Measurements from ENCODE around the gene GOLGB1.
"Not testable (repeated sequence)": the region's sequence is repeated elsewhere in the genome, so short reads cannot be mapped to it uniquely, and the experiment has no call there.

GOLGB1 gene

DNA sequence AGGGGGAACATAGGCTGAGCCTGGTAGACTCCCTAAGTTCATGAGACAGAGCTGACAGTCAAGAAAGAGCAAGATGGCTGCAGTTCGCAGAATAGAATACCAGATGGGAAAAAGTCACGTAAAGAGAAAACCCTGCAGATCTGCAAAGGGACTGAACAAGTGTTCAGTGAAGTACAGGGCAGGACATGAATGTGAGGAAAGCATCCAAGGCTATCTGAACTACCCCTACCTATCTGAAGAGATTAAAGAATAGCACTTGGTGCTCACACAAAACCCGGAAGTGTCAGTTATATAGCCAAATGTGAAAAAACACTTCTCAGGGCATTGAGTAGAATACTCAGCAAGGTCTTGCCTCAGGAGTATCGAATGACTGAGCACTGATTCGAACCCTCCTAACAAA, 44.0 kb downstream of the GOLGB1 start:
- no peak overlapping the region for H3K4me3 ChIP-seq (ENCODE audit: low read length)
- no peak for DNase-seq (ENCODE audit: low read depth)
- TF ChIP-seq CTCF (conservative IDR thresholded peaks at IDR 0.05; ENCODE audit: low read length), result no peak

DNA sequence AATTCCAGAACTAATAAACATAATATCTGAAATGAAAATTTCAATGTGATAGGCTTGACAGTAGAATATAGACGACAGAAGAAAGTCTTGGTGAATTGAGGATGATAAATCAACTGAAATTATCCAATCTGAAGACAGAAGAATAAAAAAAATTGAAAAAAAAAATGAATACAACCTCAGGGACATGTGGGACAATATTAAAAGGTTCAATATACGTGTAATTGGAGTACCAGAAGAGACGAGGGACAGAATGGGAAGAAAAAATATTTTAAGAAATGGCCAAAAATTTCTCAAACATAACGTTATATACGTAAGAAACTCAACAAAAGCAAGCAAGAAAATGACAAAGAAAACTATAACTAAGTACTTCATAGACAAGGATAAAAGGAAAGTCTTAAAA, 45.6 kb downstream of the GOLGB1 start:
- DNase-seq (ENCODE audit: low read depth), result no peak
- no peak for TF ChIP-seq CTCF (conservative IDR thresholded peaks at IDR 0.05; ENCODE audit: low read length)

GRCh38 chr3:121698901-121699300, 50.6 kb downstream of the GOLGB1 start:
- no peak for TF ChIP-seq CTCF (conservative IDR thresholded peaks at IDR 0.05; ENCODE audit: low read length)
- no peak for DNase-seq (ENCODE audit: low read depth)
- no peak overlapping the region for H3K4me3 ChIP-seq (ENCODE audit: low read length)

More for the DNA sequence above, 45.6 kb downstream of the GOLGB1 start:
- no peak overlapping the region for H3K4me3 ChIP-seq (ENCODE audit: low read length)

DNA sequence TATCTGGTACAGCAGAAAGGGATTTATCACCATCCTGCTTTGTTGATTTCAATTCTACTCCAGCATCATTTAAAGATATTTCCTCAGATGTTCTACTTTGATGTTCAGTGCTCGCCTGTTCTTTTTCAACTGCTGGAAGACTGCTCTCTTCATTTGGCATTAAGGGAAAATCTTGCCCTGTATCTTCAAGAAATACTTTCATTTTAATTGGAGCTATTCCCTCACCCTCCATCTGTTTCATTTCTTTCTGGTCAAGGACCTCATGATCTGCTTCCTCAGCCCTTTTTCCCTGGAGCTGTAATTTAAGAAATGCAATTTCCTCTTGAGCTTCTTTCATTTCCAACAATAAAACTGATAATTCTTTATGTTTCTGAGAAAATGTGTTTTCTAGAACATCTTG, 51.1 kb downstream of the GOLGB1 start:
- no peak overlapping the region for H3K4me3 ChIP-seq (ENCODE audit: low read length)
- no peak for DNase-seq (ENCODE audit: low read depth)
- TF ChIP-seq CTCF (conservative IDR thresholded peaks at IDR 0.05; ENCODE audit: low read length), result no peak

- no peak for DNase-seq (ENCODE audit: low read depth)
- H3K4me3 ChIP-seq (ENCODE audit: low read length), result no peak overlapping the region
- TF ChIP-seq CTCF (conservative IDR thresholded peaks at IDR 0.05; ENCODE audit: low read length), result no peak
These were observed 53.4 kb downstream of the GOLGB1 start for GRCh38 chr3:121696186-121696585.

DNA sequence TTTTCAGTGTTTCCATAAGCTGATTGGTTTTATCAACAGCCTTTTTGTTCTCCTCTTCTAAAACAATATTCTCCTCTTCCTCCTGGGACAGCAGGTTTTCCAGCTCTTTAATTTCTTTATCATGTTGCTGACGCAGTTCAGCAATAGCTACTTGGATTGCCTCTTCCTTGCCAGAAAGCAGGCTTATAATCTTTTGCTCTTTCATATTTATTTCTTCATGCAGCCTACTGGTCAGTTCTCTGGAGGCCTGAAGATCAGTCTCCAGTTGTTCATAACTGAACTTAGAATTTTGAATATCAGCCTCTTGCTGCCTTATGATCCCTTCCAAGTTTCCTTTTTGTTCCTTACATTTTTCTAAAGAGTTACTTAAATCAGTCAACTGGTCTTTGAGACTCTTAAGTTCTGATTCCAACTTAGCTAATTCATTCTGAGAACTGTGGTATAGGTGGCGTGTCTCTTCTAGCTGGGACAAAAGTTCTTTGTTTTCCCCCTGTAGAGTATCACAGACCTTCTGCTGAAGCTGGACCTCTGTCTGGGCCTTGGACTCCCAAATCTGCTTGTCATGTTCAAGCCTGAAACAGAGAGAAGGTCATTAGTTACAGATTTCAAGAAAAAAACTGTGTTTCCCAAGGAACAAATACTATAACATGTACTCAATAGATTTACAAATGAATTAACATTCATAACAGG, 57.4 kb downstream of the GOLGB1 start:
- no peak for TF ChIP-seq CTCF (conservative IDR thresholded peaks at IDR 0.05; ENCODE audit: low read length)
- H3K4me3 ChIP-seq (ENCODE audit: low read length), result no peak overlapping the region
- DNase-seq (ENCODE audit: low read depth), result no peak

DNA sequence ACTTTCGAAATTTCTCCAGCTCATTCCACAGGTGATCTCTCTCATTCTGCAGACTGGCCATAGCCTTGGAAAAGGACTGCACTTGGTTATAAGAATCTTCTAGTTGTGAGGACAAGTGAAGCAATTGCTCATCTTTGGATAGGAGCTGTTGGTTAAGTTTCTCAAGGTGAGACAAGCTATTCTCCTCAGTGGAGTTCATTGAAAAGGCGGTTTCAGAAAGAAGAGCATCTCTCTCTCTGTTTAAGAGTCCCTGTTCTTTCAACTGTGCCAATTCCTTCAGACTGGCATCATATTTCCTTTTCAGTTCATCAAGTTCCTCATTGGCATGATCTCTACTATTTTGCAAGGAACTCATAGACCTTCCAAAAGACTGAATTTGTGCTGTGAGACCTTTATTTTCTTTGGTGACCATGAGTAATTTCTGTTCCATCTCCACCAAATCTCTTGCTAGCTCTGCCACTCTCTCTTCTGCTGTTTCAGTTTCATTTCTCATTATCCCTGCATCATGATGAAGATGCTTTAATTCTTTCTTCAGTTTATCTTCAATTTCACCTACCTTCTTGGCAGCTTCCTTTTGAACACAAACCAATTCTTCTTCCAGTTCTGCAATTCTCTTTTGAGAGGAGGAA, 58.6 kb downstream of the GOLGB1 start:
- H3K4me3 ChIP-seq (ENCODE audit: low read length), result no peak overlapping the region
- TF ChIP-seq CTCF (conservative IDR thresholded peaks at IDR 0.05; ENCODE audit: low read length), result no peak
- no peak for DNase-seq (ENCODE audit: low read depth)

DNA sequence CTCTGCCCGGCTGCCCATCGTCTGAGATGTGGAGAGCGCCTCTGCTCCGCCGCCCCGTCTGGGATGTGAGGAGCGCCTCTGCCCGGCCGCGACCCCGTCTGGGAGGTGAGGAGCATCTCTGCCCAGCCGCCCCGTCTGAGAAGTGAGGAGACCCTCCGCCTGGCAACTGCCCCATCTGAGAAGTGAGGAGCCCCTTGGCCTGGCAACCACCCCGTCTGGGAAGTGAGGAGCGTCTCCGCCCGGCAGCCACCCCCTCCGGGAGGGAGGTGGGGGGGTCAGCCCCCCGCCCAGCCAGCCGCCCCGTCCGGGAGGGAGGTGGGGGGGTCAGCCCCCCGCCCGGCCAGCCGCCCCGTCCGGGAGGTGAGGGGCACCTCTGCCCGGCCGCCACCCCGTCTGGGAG, 60.8 kb downstream of the GOLGB1 start:
- not testable (repeated sequence) for H3K4me3 ChIP-seq (ENCODE audit: low read length); DNase-seq (ENCODE audit: low read depth)

Measured in AG10803 (cell line).